ENCODE measurements around the gene MED12L.

MED12L gene

DNA sequence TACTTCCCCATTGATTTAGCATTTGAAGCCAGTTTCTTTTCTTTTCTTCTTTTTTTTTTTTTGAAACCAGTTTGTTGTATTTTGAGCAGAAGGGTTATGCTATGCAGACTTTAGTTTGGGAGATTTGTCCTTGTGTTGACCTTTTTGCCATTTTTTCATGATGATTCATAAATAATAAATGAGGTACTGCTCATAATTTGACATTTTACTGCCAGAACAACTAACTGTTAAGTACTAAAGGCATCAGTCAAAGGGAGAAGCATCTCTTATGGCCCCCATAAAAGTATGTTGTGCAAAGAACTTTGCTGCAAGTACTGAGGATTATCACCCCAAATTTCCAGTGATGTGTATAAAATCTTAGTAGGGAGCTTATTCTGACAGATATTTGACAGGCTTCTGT is 232.8 kb downstream of the MED12L start (continued):
- TF ChIP-seq, protein P1, sequence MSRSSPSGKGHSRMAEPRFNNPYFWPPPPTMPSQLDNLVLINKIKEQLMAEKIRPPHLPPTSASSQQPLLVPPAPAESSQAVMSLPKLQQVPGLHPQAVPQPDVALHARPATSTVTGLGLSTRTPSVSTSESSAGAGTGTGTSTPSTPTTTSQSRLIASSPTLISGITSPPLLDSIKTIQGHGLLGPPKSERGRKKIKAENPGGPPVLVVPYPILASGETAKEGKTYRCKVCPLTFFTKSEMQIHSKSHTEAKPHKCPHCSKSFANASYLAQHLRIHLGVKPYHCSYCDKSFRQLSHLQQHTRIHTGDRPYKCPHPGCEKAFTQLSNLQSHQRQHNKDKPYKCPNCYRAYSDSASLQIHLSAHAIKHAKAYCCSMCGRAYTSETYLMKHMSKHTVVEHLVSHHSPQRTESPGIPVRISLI (tag by site-specific recombination; IDR thresholded peaks at IDR 0.05): no peak
- TF ChIP-seq, protein P2, sequence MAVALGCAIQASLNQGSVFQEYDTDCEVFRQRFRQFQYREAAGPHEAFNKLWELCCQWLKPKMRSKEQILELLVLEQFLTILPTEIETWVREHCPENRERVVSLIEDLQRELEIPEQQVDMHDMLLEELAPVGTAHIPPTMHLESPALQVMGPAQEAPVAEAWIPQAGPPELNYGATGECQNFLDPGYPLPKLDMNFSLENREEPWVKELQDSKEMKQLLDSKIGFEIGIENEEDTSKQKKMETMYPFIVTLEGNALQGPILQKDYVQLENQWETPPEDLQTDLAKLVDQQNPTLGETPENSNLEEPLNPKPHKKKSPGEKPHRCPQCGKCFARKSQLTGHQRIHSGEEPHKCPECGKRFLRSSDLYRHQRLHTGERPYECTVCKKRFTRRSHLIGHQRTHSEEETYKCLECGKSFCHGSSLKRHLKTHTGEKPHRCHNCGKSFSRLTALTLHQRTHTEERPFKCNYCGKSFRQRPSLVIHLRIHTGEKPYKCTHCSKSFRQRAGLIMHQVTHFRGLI (tag by site-specific recombination; IDR thresholded peaks at IDR 0.05): no peak
- TF ChIP-seq ZBTB21 (tag by site-specific recombination; IDR thresholded peaks at IDR 0.05) (no peak), ZIC2 (tag by site-specific recombination; IDR thresholded peaks at IDR 0.05) (no peak)
- TF ChIP-seq, protein P3, sequence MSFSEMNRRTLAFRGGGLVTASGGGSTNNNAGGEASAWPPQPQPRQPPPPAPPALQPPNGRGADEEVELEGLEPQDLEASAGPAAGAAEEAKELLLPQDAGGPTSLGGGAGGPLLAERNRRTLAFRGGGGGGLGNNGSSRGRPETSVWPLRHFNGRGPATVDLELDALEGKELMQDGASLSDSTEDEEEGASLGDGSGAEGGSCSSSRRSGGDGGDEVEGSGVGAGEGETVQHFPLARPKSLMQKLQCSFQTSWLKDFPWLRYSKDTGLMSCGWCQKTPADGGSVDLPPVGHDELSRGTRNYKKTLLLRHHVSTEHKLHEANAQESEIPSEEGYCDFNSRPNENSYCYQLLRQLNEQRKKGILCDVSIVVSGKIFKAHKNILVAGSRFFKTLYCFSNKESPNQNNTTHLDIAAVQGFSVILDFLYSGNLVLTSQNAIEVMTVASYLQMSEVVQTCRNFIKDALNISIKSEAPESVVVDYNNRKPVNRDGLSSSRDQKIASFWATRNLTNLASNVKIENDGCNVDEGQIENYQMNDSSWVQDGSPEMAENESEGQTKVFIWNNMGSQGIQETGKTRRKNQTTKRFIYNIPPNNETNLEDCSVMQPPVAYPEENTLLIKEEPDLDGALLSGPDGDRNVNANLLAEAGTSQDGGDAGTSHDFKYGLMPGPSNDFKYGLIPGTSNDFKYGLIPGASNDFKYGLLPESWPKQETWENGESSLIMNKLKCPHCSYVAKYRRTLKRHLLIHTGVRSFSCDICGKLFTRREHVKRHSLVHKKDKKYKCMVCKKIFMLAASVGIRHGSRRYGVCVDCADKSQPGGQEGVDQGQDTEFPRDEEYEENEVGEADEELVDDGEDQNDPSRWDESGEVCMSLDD (tag by site-specific recombination; IDR thresholded peaks at IDR 0.05): no peak

DNA sequence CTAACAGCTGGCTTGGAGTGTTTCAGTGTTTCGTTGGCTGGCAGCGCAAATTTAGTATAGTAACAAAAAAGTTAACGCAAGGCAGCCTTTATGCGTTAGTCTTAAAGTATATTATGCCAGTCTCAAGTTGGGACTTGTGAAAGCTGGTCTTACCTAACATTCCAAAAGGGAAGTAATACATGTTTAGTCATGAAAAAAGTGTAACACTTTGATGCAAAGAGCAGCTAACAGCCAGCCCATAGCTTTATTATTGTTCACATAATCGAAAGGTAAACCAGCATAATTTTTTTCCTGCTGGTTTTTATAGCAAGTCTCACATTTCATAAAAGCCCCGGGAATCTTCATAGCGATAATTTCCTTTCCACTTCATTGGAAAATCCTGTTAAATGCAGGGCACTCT is 233.5 kb downstream of the MED12L start:
- H3K27ac ChIP-seq (ENCODE audit: extremely low read depth, low read depth, low read length): no peak overlapping the region
- no peak overlapping the region for H3K4me3 ChIP-seq (ENCODE audit: low read depth, low read length)
- POLR2A ChIA-PET: no interaction called here
- H3K4me1 ChIP-seq (ENCODE audit: control insufficient read depth, insufficient read depth, low read length): no peaks in the 10 kb centered on the region
- CTCF ChIA-PET: no interaction called here
- TF ChIP-seq, protein P3 (tag by site-specific recombination; IDR thresholded peaks at IDR 0.05): no peak
- no peak for TF ChIP-seq KLF7 (tag by site-specific recombination; IDR thresholded peaks at IDR 0.05; ENCODE audit: borderline replicate concordance)
- TF ChIP-seq ZNF664 (tag by site-specific recombination; IDR thresholded peaks at IDR 0.05): no peak
- TF ChIP-seq ZNF114 (tag by site-specific recombination; IDR thresholded peaks at IDR 0.05): no peak
- TF ChIP-seq, protein P4, sequence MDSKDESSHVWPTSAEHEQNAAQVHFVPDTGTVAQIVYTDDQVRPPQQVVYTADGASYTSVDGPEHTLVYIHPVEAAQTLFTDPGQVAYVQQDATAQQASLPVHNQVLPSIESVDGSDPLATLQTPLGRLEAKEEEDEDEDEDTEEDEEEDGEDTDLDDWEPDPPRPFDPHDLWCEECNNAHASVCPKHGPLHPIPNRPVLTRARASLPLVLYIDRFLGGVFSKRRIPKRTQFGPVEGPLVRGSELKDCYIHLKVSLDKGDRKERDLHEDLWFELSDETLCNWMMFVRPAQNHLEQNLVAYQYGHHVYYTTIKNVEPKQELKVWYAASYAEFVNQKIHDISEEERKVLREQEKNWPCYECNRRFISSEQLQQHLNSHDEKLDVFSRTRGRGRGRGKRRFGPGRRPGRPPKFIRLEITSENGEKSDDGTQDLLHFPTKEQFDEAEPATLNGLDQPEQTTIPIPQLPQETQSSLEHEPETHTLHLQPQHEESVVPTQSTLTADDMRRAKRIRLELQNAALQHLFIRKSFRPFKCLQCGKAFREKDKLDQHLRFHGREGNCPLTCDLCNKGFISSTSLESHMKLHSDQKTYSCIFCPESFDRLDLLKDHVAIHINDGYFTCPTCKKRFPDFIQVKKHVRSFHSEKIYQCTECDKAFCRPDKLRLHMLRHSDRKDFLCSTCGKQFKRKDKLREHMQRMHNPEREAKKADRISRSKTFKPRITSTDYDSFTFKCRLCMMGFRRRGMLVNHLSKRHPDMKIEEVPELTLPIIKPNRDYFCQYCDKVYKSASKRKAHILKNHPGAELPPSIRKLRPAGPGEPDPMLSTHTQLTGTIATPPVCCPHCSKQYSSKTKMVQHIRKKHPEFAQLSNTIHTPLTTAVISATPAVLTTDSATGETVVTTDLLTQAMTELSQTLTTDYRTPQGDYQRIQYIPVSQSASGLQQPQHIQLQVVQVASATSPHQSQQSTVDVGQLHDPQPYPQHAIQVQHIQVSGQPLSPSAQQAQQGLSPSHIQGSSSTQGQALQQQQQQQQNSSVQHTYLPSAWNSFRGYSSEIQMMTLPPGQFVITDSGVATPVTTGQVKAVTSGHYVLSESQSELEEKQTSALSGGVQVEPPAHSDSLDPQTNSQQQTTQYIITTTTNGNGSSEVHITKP (tag by site-specific recombination; IDR thresholded peaks at IDR 0.05): no peak
- no peak for TF ChIP-seq GLI4 (tag by site-specific recombination; IDR thresholded peaks at IDR 0.05)
- no peak for TF ChIP-seq ZNF701 (tag by site-specific recombination; IDR thresholded peaks at IDR 0.05)
- no peak for TF ChIP-seq ZNF274 (IDR thresholded peaks at IDR 0.05; ENCODE audit: low read length)
- no peak for TF ChIP-seq ZNF274 (tag by site-specific recombination; IDR thresholded peaks at IDR 0.05; ENCODE audit: borderline replicate concordance)
- no peaks in the 10 kb centered on the region for H3K9me3 ChIP-seq (ENCODE audit: control insufficient read depth, insufficient read depth, low read depth, low read length)
- no peaks in the 10 kb centered on the region for H3K36me3 ChIP-seq (ENCODE audit: control insufficient read depth in 2 of 2, insufficient read depth in 1 of 2, low read length in 2 of 2)

Measured in HEK293 (cell line).